BLaER1 treated with 17β-estradiol and CSF1 and Interleukin-3, amounts not matched to agents 10 nM and 100 nM (cell line): Measurements from ENCODE around the gene CCDC110.

Experiments used
- H3K27ac ChIP-seq, 11 experiments: shearing (Covaris generic); formaldehyde crosslinking; 2 replicates each; pipeline ENCODE4 v1.8.1; 2022
- H3K27me3 ChIP-seq, 11 experiments: shearing (Covaris generic); formaldehyde crosslinking; 2 replicates each; pipeline ENCODE4 v1.8.1; 2022
- H3K36me3 ChIP-seq, 11 experiments: shearing (Covaris generic); formaldehyde crosslinking; 2 replicates each; pipeline ENCODE4 v1.8.1; 2022
- H3K4me1 ChIP-seq, 10 experiments: shearing (Covaris generic); formaldehyde crosslinking; 2 replicates each; pipeline ENCODE4 v1.8.1; 2022
- H3K4me2 ChIP-seq, 11 experiments: shearing (Covaris generic); formaldehyde crosslinking; 2 replicates each; pipeline ENCODE4 v1.8.1; 2022
- H3K4me3 ChIP-seq, 10 experiments: shearing (Covaris generic); formaldehyde crosslinking; 2 replicates each; pipeline ENCODE4 v1.8.1; 2022
- H3K9ac ChIP-seq, 11 experiments: shearing (Covaris generic); formaldehyde crosslinking; 2 replicates each; pipeline ENCODE4 v1.8.1; 2022
- H3K9me3 ChIP-seq, 11 experiments: shearing (Covaris generic); formaldehyde crosslinking; replicated peaks in 1 of 11; 2 replicates each; pipeline ENCODE4 v1.8.1; 2022
- H4K20me1 ChIP-seq, 11 experiments: shearing (Covaris generic); formaldehyde crosslinking; 2 replicates each; pipeline ENCODE4 v1.8.1; 2022
- Cebpa-rat ChIP-seq, 11 experiments: shearing (Covaris generic); IDR thresholded peaks; 2 replicates each; pipeline ENCODE4 v1.8.1; 2022

The CCDC110 gene

GRCh38 chr4:185398618-185399017 lies 72.9 kb downstream of the CCDC110 start:
- H3K4me3 ChIP-seq: peak overlapping the region in 2 of 10 experiments; percentile 70 to 81; a peak in 1 of 20 replicates
- H3K27me3 ChIP-seq: no peaks in the 10 kb centered on the region
- no peak for TF ChIP-seq Cebpa-rat (IDR thresholded peaks at IDR 0.05)
- peak overlapping the region in 1 of 11 experiments; percentile 16; a peak in 2 of 22 replicates for H3K9ac ChIP-seq
- H3K27ac ChIP-seq: peak overlapping the region in 1 of 11 experiments; percentile 21; a peak in 2 of 22 replicates
- peak overlapping the region in 9 of 11 experiments; percentile 22 to 99 (median 95); a peak in 14 of 22 replicates for H3K4me2 ChIP-seq
- peaks cover 29 to 59% (median 47%) of the 10 kb centered on the region in 10 experiments for H3K4me1 ChIP-seq
- H4K20me1 ChIP-seq: no peaks in the 10 kb centered on the region; a peak in 1 of 22 replicates
- peaks cover 11 to 47% (median 36%) of the 10 kb centered on the region in 11 experiments; a peak in 19 of 22 replicates for H3K36me3 ChIP-seq
- H3K9me3 ChIP-seq: no peaks in the 10 kb centered on the region

- Histone ChIP-seq H3K4me3 (peak within 1 kb of the TSS; percentile 70 to 89 (median 80)), H3K27ac (peak within 1 kb of the TSS; percentile 89 to 94 (median 92)), H3K27me3 (no peaks in the 10 kb centered on the region), H3K36me3 (peaks cover 2 to 31% (median 22%) of the 10 kb centered on the region in 11 experiments; a peak in 17 of 22 replicates), H3K4me2 (peak within 1 kb of the TSS; percentile 86 to 99 (median 93)), H3K9me3 (no peaks in the 10 kb centered on the region), H4K20me1 (no peaks in the 10 kb centered on the region; a peak in 1 of 22 replicates), H3K9ac (peak within 1 kb of the TSS; percentile 85 to 95 (median 90)), H3K4me1 (peaks cover 45 to 74% (median 64%) of the 10 kb centered on the region in 10 experiments)
- no peak for TF ChIP-seq Cebpa-rat (IDR thresholded peaks at IDR 0.05)
These were observed 74.7 kb downstream of the CCDC110 start, which contains the start of gene ANKRD37 for GRCh38 chr4:185396724-185397385. TSS of gene ANKRD37 (plus strand) at chr4:185396841. CDS start at chr4:185396924, 83 bp downstream.

- H3K27ac ChIP-seq: peak overlapping the region; percentile 89 to 94 (median 92)
- H4K20me1 ChIP-seq: no peaks in the 10 kb centered on the region; a peak in 1 of 22 replicates
- H3K9ac ChIP-seq: peak overlapping the region; percentile 85 to 95 (median 90)
- H3K4me2 ChIP-seq: peak overlapping the region; percentile 86 to 99 (median 93)
- H3K36me3 ChIP-seq: peaks cover 0 to 24% (median 18%) of the 10 kb centered on the region in 11 experiments; a peak in 15 of 22 replicates
- H3K9me3 ChIP-seq: no peaks in the 10 kb centered on the region
- no peak for TF ChIP-seq Cebpa-rat (IDR thresholded peaks at IDR 0.05)
- H3K27me3 ChIP-seq: no peaks in the 10 kb centered on the region
- H3K4me3 ChIP-seq: peak overlapping the region; percentile 70 to 89 (median 80)
- H3K4me1 ChIP-seq: peaks cover 45 to 74% (median 67%) of the 10 kb centered on the region in 10 experiments
These were observed 75.4 kb downstream of the CCDC110 start for GRCh38 chr4:185395956-185396723.

GRCh38 chr4:185395238-185395955 lies 76.1 kb downstream of the CCDC110 start, which contains the start of gene LRP2BP:
TSS of gene LRP2BP (minus strand) at chr4:185395924. CDS start at chr4:185378186, 17,738 bp downstream.
- TF ChIP-seq Cebpa-rat (IDR thresholded peaks at IDR 0.05): no peak
- H3K9me3 ChIP-seq: no peaks in the 10 kb centered on the region
- peak within 1 kb of the TSS; percentile 70 to 89 (median 80) for H3K4me3 ChIP-seq
- H4K20me1 ChIP-seq: no peaks in the 10 kb centered on the region; a peak in 1 of 22 replicates
- H3K4me1 ChIP-seq: peaks cover 45 to 74% (median 66%) of the 10 kb centered on the region in 10 experiments
- peak within 1 kb of the TSS; percentile 86 to 99 (median 93) for H3K4me2 ChIP-seq
- peak within 1 kb of the TSS; percentile 85 to 95 (median 90) for H3K9ac ChIP-seq
- peaks cover 0 to 18% (median 11%) of the 10 kb centered on the region in 11 experiments; a peak in 13 of 22 replicates for H3K36me3 ChIP-seq
- peak within 1 kb of the TSS; percentile 89 to 94 (median 92) for H3K27ac ChIP-seq
- H3K27me3 ChIP-seq: no peaks in the 10 kb centered on the region
